K562 (cell line): ENCODE measurements around the gene MYO1D. TPM values are rescaled to one million over a fixed set of nuclear protein-coding genes. Genes with fewer than 3 reads are reported as not detected.

Experiments used
- ARHGAP35 ChIP-seq: fragments of 450-650 bp; IDR thresholded peaks from 2 replicates; pipeline ENCODE4 v1.6.1; 2018; ENCODE audit not compliant: partially characterized antibody
- ARID4B ChIP-seq: sonication (generic); formaldehyde crosslinking; IDR thresholded peaks from 2 replicates; pipeline ENCODE4 v1.8.0; 2022; ENCODE audit warnings: mild to moderate bottlenecking, missing genetic modification reagents
- BRF2 ChIP-seq: IDR thresholded peaks from 3 replicates; pipeline ENCODE4 v1.6.1; 2011; ENCODE audit warnings: borderline replicate concordance, mild to moderate bottlenecking; ENCODE audit not compliant: insufficient read length, insufficient read depth
- CBFA2T2 ChIP-seq: fragments of 450-650 bp; conservative IDR thresholded peaks from 2 replicates; pipeline ENCODE4 v1.6.1; 2017; ENCODE audit warnings: mild to moderate bottlenecking
- ESRRA ChIP-seq: fragments of 450-650 bp; IDR thresholded peaks from 2 replicates; pipeline ENCODE4 v1.6.1; 2014; ENCODE audit warnings: low read depth, mild to moderate bottlenecking, moderate library complexity, borderline replicate concordance
- JUNB ChIP-seq: fragments of 450-650 bp; formaldehyde crosslinking; conservative IDR thresholded peaks from 2 replicates; pipeline ENCODE4 v1.4.0; 2020; ENCODE audit warnings: mild to moderate bottlenecking
- MED1 ChIP-seq: sonication (generic); formaldehyde crosslinking; IDR thresholded peaks from 2 replicates; pipeline ENCODE4 v1.8.1; 2023; ENCODE audit warnings: missing genetic modification reagents, borderline replicate concordance
- NFRKB ChIP-seq: fragments of 450-650 bp; IDR thresholded peaks from 2 replicates; pipeline ENCODE4 v1.6.1; 2016; ENCODE audit warnings: low read depth
- PCBP1 ChIP-seq: fragments of 200-400 bp; formaldehyde crosslinking; IDR thresholded peaks from 2 replicates; pipeline ENCODE4 v1.6.1; 2018; ENCODE audit warnings: mild to moderate bottlenecking, low read depth, low read length; ENCODE audit not compliant: poor library complexity, severe bottlenecking
- PHF20 ChIP-seq: fragments of 450-650 bp; IDR thresholded peaks from 2 replicates; pipeline ENCODE4 v1.6.1; 2018; ENCODE audit not compliant: partially characterized antibody
- POLR2AphosphoS5 ChIP-seq: IDR thresholded peaks from 2 replicates; pipeline ENCODE4 v1.6.1; 2011; ENCODE audit warnings: mild to moderate bottlenecking, low read depth, low read length, moderate library complexity; ENCODE audit not compliant: control insufficient read depth, insufficient read depth
- TSC22D4 ChIP-seq: fragments of 450-650 bp; IDR thresholded peaks from 2 replicates; pipeline ENCODE4 v1.6.1; 2016; ENCODE audit warnings: missing genetic modification characterization, missing biosample characterization, control low read depth
- WHSC1 ChIP-seq: IDR thresholded peaks from one replicate; pipeline ENCODE4 v1.6.1; 2012; ENCODE audit warnings: low read length, control low read depth, inconsistent platforms
- ZNF23 ChIP-seq: fragments of 250-450 bp; sonication (Bioruptor Pico); IDR thresholded peaks from 2 replicates; pipeline ENCODE4 v1.4.0; 2020; ENCODE audit warnings: mild to moderate bottlenecking
- ZNF407 ChIP-seq: fragments of 450-650 bp; IDR thresholded peaks from 2 replicates; pipeline ENCODE4 v1.6.1; 2016; ENCODE audit warnings: low read depth
- polyA plus RNA-seq, 8 experiments: library from polyadenylated mRNA; depleted of rRNA in 4 of 8; stranded (reverse) in 5 of 8; unstranded in 3 of 8; fragments of >200 nt; fragmentation: Nextera tagmentation in 2 of 8; fragmentation: Illumina TruSeq in 1 of 8; extraction: Ambion mirVana in 2 of 8; extraction: Trizol in 1 of 8; gene quantifications; 2 replicates each; pipeline versions ENCODE4 v1.2.1 to v1.2.3, GENCODE V29; 2011 to 2014; ENCODE audit warnings: inconsistent platforms in 1 of 8, missing spikeins in 1 of 8
- total RNA-seq, 7 experiments: library from RNA; depleted of rRNA in 6 of 7; stranded (reverse); fragments of >200 nt in 6 of 7; fragmentation: Illumina TruSeq in 2 of 7; extraction: Trizol in 2 of 7; gene quantifications; 2 replicates each; pipeline versions ENCODE4 v1.2.1 to v1.2.3, GENCODE V29; 2011 to 2021; ENCODE audit warnings: low replicate concordance in 1 of 7

Gene MYO1D
- total and polyA plus RNA-seq, 9 of the 15 experiments (the other 6 are each of a cell fraction or from before 2014, with no cell fraction given), result 2.1 to 71.2 (median 45.4) TPM

GRCh38 chr17:32912218-32912897, 35.4 kb upstream of the MYO1D start (continued):
- TF ChIP-seq ZNF407 (no peak), JUNB (CRISPR knock-in tag) (no peak), ESRRA (no peak), PHF20 (no peak), CBFA2T2 (no peak), POLR2AphosphoS5 (peak; percentile 39; the same call in 1 of the 2 replicates), ARID4B (no peak), MED1 (CRISPR knock-in tag) (no peak), BRF2 (no peak), WHSC1 (no peak), ZNF23 (no peak), PCBP1 (no peak), ARHGAP35 (no peak), TSC22D4 (tag) (no peak), NFRKB (no peak)
